HG03108 (cell line): ENCODE data around the gene TMEFF1.

Experiments
- ATAC-seq: cut with Tn5 transposase; IDR thresholded peaks from one replicate; pipeline ENCODE4 v1.9.1; 2021; ENCODE audit warnings: moderate library complexity; ENCODE audit not compliant: unreplicated experiment

Gene TMEFF1

GRCh38 chr9:100601216-100601615 is 128.3 kb downstream of the TMEFF1 start:
- ATAC-seq, result no peak

- ATAC-seq, result no peak
Observed at GRCh38 chr9:100602342-100602801, 129.4 kb downstream of the TMEFF1 start.

GRCh38 chr9:100605405-100605804 is 132.5 kb downstream of the TMEFF1 start:
- ATAC-seq, result no peak

GRCh38 chr9:100619194-100619593 is 146.2 kb downstream of the TMEFF1 start:
- ATAC-seq, result no peak

GRCh38 chr9:100619665-100620064 is 146.7 kb downstream of the TMEFF1 start:
- ATAC-seq, result no peak

GRCh38 chr9:100623969-100624368 is 151.0 kb downstream of the TMEFF1 start:
- ATAC-seq, result no peak

GRCh38 chr9:100626949-100627348 is 154.0 kb downstream of the TMEFF1 start:
- ATAC-seq, result no peak
